ENCODE data around the gene MOK.

DNA sequence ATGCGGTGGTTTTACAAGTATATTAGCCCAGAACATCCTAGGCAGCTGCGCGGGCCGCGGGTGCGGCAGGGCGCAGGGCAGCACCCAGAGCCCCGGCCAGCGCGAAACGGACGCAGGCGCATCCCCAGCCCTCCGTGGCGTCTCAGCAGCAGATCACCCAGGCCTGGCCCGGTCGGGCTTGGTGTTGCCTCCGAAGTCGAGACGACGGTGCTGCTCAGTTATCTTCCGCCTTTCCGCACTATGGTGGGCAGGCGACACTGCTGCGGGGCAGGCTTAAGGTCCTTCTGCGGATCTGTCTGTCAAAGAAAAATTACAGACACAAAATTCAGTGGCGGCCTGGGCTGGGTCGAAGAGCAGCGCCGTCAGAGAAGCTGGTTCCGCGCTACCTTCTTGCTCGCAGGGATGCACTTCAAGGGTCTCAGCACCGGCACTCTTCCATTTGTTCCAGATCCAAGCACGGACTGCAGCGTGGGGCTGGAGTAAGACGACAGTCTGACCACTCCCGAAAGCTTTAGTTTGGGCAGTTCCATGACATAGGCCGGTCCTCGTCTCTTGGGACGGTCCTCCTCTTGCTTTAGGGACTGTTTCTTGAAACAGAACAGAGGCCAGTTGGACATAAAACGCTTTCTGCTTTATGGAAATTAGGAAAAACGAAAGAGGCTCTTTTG lies 75.8 kb downstream of the MOK start:
- TF ChIP-seq, protein P1, sequence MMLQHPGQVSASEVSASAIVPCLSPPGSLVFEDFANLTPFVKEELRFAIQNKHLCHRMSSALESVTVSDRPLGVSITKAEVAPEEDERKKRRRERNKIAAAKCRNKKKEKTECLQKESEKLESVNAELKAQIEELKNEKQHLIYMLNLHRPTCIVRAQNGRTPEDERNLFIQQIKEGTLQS (CRISPR knock-in tag; conservative IDR thresholded peaks at IDR 0.05): no peak
- TF ChIP-seq, protein P2, sequence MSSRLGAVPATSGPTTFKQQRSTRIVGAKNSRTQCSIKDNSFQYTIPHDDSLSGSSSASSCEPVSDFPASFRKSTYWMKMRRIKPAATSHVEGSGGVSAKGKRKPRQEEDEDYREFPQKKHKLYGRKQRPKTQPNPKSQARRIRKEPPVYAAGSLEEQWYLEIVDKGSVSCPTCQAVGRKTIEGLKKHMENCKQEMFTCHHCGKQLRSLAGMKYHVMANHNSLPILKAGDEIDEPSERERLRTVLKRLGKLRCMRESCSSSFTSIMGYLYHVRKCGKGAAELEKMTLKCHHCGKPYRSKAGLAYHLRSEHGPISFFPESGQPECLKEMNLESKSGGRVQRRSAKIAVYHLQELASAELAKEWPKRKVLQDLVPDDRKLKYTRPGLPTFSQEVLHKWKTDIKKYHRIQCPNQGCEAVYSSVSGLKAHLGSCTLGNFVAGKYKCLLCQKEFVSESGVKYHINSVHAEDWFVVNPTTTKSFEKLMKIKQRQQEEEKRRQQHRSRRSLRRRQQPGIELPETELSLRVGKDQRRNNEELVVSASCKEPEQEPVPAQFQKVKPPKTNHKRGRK (CRISPR knock-in tag; IDR thresholded peaks at IDR 0.05; ENCODE audit: borderline replicate concordance): no peak
- TF ChIP-seq, protein P3, sequence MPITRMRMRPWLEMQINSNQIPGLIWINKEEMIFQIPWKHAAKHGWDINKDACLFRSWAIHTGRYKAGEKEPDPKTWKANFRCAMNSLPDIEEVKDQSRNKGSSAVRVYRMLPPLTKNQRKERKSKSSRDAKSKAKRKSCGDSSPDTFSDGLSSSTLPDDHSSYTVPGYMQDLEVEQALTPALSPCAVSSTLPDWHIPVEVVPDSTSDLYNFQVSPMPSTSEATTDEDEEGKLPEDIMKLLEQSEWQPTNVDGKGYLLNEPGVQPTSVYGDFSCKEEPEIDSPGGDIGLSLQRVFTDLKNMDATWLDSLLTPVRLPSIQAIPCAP (CRISPR knock-in tag; IDR thresholded peaks at IDR 0.05): no peak
- TF ChIP-seq IRF2 (CRISPR knock-in tag; IDR thresholded peaks at IDR 0.05; ENCODE audit: borderline replicate concordance, low read depth) (no peak), ZNF263 (CRISPR knock-in tag; IDR thresholded peaks at IDR 0.05; ENCODE audit: low read depth) (no peak), TP53 (CRISPR knock-in tag; IDR thresholded peaks at IDR 0.05) (no peak), ZNF396 (CRISPR knock-in tag; IDR thresholded peaks at IDR 0.05; ENCODE audit: borderline replicate concordance) (no peak), JUN (CRISPR knock-in tag; IDR thresholded peaks at IDR 0.05) (no peak), TEAD4 (CRISPR knock-in tag; IDR thresholded peaks at IDR 0.05) (no peak), ESRRA (CRISPR knock-in tag; IDR thresholded peaks at IDR 0.05; ENCODE audit: borderline replicate concordance) (no peak), RORB (CRISPR knock-in tag; IDR thresholded peaks at IDR 0.05) (no peak), FOXK1 (CRISPR knock-in tag; IDR thresholded peaks at IDR 0.05) (no peak)
- TF ChIP-seq, protein P4, sequence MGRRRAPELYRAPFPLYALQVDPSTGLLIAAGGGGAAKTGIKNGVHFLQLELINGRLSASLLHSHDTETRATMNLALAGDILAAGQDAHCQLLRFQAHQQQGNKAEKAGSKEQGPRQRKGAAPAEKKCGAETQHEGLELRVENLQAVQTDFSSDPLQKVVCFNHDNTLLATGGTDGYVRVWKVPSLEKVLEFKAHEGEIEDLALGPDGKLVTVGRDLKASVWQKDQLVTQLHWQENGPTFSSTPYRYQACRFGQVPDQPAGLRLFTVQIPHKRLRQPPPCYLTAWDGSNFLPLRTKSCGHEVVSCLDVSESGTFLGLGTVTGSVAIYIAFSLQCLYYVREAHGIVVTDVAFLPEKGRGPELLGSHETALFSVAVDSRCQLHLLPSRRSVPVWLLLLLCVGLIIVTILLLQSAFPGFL (CRISPR knock-in tag; IDR thresholded peaks at IDR 0.05; ENCODE audit: borderline replicate concordance): no peak
- TF ChIP-seq, protein P5, sequence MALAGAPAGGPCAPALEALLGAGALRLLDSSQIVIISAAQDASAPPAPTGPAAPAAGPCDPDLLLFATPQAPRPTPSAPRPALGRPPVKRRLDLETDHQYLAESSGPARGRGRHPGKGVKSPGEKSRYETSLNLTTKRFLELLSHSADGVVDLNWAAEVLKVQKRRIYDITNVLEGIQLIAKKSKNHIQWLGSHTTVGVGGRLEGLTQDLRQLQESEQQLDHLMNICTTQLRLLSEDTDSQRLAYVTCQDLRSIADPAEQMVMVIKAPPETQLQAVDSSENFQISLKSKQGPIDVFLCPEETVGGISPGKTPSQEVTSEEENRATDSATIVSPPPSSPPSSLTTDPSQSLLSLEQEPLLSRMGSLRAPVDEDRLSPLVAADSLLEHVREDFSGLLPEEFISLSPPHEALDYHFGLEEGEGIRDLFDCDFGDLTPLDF (CRISPR knock-in tag; IDR thresholded peaks at IDR 0.05): no peak

Data from WTC11 (cell line).